Epithelial cell of esophagus (primary cell): ENCODE results near the gene KAT7.
"Not testable (repeated sequence)": the region's sequence is repeated elsewhere in the genome, so short reads cannot be mapped to it uniquely, and the experiment has no call there.

Experiments used
- DNase-seq: peaks from one replicate; pipeline ENCODE4 v3.0.0; 2010; ENCODE audit warnings: low read depth
- H3K4me3 ChIP-seq: 2 replicates; pipeline ENCODE4 v1.5.1; 2011; ENCODE audit warnings: mild to moderate bottlenecking, low read length, control low read depth
- TF ChIP-seq, protein P1 (sequence below): IDR thresholded peaks from 2 replicates; pipeline ENCODE4 v1.5.1; 2011; ENCODE audit warnings: low read depth, mild to moderate bottlenecking, low read length, control low read depth, inconsistent platforms; ENCODE audit not compliant: insufficient read depth; ENCODE audit errors: missing control alignments

Gene KAT7

DNA sequence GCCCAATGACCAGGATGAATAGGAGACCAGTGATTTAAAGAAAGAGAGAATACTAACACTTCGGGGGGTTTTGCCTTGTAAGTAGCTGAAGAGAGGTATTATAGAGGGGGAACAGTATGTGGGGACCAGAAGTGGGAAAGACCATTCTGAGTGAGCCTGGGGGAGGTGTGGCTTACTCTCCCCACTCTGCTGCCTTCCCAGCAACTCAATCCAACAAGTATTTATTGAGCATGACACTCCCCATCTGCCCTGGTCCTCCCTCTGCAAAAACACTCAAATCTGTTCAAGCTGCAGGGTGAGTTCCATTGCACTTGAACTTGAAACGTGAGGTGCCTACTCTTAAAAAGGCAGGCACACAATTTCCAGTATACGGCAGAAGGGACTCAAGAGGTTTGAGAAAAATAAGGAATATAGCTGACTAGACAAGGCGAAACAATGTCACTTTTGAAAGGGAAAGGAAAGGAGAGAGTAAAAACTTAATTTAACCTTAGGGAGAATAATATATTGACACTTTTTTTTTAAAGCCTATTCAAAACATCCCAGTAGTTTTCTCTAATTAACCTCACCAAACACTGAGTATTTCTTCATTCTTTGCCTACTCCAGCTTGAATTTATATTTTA lies 32.7 kb upstream of the KAT7 start:
- no peak for DNase-seq
- no peak overlapping the region for H3K4me3 ChIP-seq
- TF ChIP-seq, protein P1, sequence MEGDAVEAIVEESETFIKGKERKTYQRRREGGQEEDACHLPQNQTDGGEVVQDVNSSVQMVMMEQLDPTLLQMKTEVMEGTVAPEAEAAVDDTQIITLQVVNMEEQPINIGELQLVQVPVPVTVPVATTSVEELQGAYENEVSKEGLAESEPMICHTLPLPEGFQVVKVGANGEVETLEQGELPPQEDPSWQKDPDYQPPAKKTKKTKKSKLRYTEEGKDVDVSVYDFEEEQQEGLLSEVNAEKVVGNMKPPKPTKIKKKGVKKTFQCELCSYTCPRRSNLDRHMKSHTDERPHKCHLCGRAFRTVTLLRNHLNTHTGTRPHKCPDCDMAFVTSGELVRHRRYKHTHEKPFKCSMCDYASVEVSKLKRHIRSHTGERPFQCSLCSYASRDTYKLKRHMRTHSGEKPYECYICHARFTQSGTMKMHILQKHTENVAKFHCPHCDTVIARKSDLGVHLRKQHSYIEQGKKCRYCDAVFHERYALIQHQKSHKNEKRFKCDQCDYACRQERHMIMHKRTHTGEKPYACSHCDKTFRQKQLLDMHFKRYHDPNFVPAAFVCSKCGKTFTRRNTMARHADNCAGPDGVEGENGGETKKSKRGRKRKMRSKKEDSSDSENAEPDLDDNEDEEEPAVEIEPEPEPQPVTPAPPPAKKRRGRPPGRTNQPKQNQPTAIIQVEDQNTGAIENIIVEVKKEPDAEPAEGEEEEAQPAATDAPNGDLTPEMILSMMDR, result no peak

GRCh38 chr17:49756323-49757150 lies 31.9 kb upstream of the KAT7 start:
- TF ChIP-seq, protein P1, result no peak
- H3K4me3 ChIP-seq, result no peak overlapping the region
- DNase-seq, result no peak

DNA sequence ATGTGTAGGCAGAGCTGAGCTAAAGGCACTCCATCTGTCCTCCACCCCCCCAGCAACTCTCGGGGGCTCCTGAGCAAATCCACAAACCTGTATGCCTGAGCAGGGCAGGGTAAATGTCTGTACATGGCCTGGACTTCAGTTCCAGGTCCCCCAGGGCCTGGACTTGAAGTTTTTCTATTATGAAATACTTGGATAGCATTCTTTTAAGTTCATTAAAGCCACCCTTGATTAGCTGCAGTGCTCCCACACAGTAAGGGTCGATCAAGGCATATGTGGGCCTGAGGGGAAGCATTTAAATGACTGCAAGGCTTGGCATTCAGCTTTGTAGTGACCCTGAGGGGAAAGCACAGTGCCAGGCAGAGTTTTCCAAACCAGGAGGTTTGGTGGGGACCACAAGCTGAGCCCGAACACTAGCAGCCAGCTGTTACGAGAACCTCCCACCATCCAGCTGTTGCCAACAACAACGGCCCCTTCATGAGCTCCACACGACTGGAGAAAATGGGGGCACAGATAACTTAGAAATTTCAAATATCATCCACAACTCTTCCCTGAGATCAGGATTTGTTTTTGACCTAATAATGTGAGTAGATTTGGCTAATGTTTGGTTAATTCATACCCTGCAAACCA lies 31.2 kb upstream of the KAT7 start:
- DNase-seq, result no peak
- no peak overlapping the region for H3K4me3 ChIP-seq
- TF ChIP-seq, protein P1, result no peak

DNA sequence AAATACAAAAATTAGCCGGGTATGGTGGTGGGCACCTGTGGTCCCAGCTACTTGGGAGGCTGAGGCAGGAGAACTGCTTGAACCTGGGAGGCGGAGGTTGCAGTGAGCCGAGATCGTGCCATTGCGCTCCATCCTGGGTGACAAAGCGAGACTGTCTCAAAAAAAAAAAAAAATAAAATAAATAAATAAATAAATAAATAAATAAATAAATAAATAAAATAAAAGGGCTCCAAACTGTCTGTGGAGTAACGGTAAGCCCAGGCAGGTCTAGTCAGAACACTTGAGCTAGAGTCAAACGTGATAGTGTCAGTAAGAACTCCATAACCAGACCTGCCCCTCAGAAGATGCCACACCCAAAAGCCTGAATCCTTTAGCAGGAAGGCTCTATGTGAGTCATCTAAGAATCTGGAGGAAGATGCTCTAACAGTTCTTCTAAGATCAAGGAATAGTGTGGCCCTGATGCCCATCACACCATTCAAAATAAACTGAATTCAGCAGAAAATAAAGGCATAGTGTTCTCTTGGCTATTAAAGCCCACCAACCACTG lies 29.9 kb upstream of the KAT7 start:
- peak; percentile 66 for DNase-seq
- H3K4me3 ChIP-seq, result not testable (repeated sequence)

GRCh38 chr17:49759203-49759602 lies 29.3 kb upstream of the KAT7 start:
- TF ChIP-seq, protein P1, result no peak
- DNase-seq, result no peak
- no peak overlapping the region for H3K4me3 ChIP-seq

DNA sequence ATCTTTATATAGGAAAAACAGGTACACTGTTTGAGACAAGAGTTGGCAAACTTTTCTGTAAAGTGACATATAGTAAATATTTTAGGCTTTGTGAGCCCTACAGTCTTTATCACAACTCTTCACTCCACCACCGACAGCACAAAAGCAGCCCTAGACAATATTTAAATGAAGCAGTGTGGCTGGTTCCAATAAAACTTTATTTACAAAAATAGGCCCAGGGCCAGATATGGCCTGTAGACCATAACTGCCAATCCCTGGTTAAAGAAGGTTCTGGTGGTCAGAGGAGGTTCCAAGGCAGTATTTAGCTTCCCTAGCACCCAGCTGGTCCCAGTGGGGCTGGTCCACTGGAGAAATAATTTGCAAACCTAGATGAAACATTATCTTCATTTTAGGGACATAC lies 28.2 kb upstream of the KAT7 start:
- H3K4me3 ChIP-seq, result no peak overlapping the region
- DNase-seq, result no peak
- TF ChIP-seq, protein P1, result no peak

DNA sequence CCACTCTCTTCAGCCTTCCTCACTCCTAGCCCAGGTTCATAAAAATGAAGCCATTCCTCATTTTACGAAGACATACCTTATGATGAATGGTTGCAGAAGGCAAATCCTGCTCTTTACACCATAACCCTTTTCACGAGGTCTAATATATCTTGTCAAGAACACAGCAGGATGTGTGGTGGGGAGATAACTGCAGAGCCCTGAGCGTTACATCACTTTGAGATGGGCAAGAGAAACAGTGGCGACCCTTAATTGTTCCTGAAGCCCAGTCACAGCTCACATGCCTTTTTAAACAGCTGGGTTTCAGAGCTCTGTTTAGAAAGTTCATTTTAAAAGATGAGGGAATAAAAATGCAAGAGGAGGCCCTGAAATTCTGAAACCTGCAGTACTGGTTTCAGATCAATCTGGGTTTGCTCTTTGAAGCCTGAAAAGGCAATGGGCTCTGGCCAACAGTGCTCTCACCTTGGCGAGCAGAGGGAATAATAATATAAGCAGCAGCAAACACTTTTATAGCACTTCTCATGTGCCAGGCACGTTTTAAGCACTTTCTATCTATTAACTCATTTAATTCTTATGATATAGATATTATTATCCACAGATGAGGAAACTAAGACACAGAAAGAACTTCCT lies 27.4 kb upstream of the KAT7 start:
- TF ChIP-seq, protein P1, result no peak
- DNase-seq, result no peak

More for the DNA sequence above, 27.4 kb upstream of the KAT7 start:
- no peak overlapping the region for H3K4me3 ChIP-seq
